Skin epidermis (tissue), 12 donors: ENCODE data around the gene CNRIP1.
"Not testable (repeated sequence)": the region's sequence is repeated elsewhere in the genome, so short reads cannot be mapped to it uniquely, and the experiment has no call there.

Experiments used
- H3K27ac ChIP-seq, 21 experiments: fragments of 200-600 bp; sonication (generic) in 11 of 21; one replicate each; pipeline ENCODE4 v1.5.0; 2020; ENCODE audit warnings: mild to moderate bottlenecking in 3 of 21, inconsistent platforms in 2 of 21, moderate library complexity in 2 of 21
- H3K4me3 ChIP-seq, 7 experiments: fragments of 200-600 bp; sonication (generic) in 2 of 7; one replicate each; pipeline ENCODE4 v1.5.0; 2020; ENCODE audit warnings: inconsistent platforms in 2 of 7, mild to moderate bottlenecking in 2 of 7, moderate library complexity in 1 of 7

Gene CNRIP1

GRCh38 chr2:68342470-68342869 is 22.7 kb upstream of the CNRIP1 start:
- Histone ChIP-seq H3K27ac (no peak overlapping the region), H3K4me3 (no peak overlapping the region)

GRCh38 chr2:68341583-68341982 is 21.8 kb upstream of the CNRIP1 start:
- H3K27ac ChIP-seq = no peak overlapping the region
- H3K4me3 ChIP-seq = no peak overlapping the region

GRCh38 chr2:68341062-68341329 is 21.2 kb upstream of the CNRIP1 start:
- Histone ChIP-seq H3K27ac (no peak overlapping the region), H3K4me3 (no peak overlapping the region)

GRCh38 chr2:68340226-68341061 is 20.7 kb upstream of the CNRIP1 start:
- H3K4me3 ChIP-seq = no peak overlapping the region
- H3K27ac ChIP-seq = no peak overlapping the region

GRCh38 chr2:68336192-68336591 is 16.4 kb upstream of the CNRIP1 start:
- Histone ChIP-seq H3K4me3 (no peak overlapping the region), H3K27ac (no peak overlapping the region)

- Histone ChIP-seq H3K27ac (no peak overlapping the region), H3K4me3 (no peak overlapping the region)
Observed at GRCh38 chr2:68333931-68334330, 14.2 kb upstream of the CNRIP1 start.

- H3K4me3 ChIP-seq = no peak overlapping the region
Observed at GRCh38 chr2:68333009-68333408, 13.3 kb upstream of the CNRIP1 start.

GRCh38 chr2:68330691-68331090 is 10.9 kb upstream of the CNRIP1 start:
- H3K27ac ChIP-seq = no peak overlapping the region
- H3K4me3 ChIP-seq = no peak overlapping the region

More at GRCh38 chr2:68333009-68333408, 13.3 kb upstream of the CNRIP1 start:
- H3K27ac ChIP-seq = no peak overlapping the region

- Histone ChIP-seq H3K4me3 (no peak overlapping the region), H3K27ac (no peak overlapping the region)
Observed at GRCh38 chr2:68328901-68329300, 9.2 kb upstream of the CNRIP1 start.

- Histone ChIP-seq H3K27ac (no peak overlapping the region), H3K4me3 (no peak overlapping the region)
Observed at GRCh38 chr2:68325056-68325455, 5.3 kb upstream of the CNRIP1 start.

- Histone ChIP-seq H3K27ac (peak overlapping the region in 19 of 21 experiments; percentile 76 to 95 (median 88)), H3K4me3 (peak overlapping the region; percentile 40 to 72 (median 48))
Observed at GRCh38 chr2:68320118-68320641, 431 bp upstream of the CNRIP1 start.

GRCh38 chr2:68318914-68319397 is 793 bp downstream of the CNRIP1 start:
- Histone ChIP-seq H3K27ac (peak overlapping the region; percentile 72 to 95 (median 87)), H3K4me3 (peak overlapping the region; percentile 40 to 72 (median 48))

GRCh38 chr2:68317971-68318913 is 1.5 kb downstream of the CNRIP1 start:
- H3K4me3 ChIP-seq = peak overlapping the region; percentile 40 to 72 (median 48)
- peak overlapping the region in 20 of 21 experiments; percentile 8 to 95 (median 86) for H3K27ac ChIP-seq

GRCh38 chr2:68316111-68316510 is 3.6 kb downstream of the CNRIP1 start:
- no peak overlapping the region for H3K27ac ChIP-seq

GRCh38 chr2:68311033-68311432 is 8.7 kb downstream of the CNRIP1 start:
- no peak overlapping the region for H3K4me3 ChIP-seq
- no peak overlapping the region for H3K27ac ChIP-seq

More at GRCh38 chr2:68316111-68316510, 3.6 kb downstream of the CNRIP1 start:
- H3K4me3 ChIP-seq = no peak overlapping the region

- Histone ChIP-seq H3K27ac (no peak overlapping the region), H3K4me3 (no peak overlapping the region)
Observed at GRCh38 chr2:68309426-68309825, 10.3 kb downstream of the CNRIP1 start.

GRCh38 chr2:68303902-68304272 is 15.9 kb downstream of the CNRIP1 start:
- H3K4me3 ChIP-seq, H3K27ac ChIP-seq: not testable (repeated sequence)

- Histone ChIP-seq H3K27ac (no peak overlapping the region), H3K4me3 (no peak overlapping the region)
Observed at GRCh38 chr2:68303033-68303901, 16.5 kb downstream of the CNRIP1 start.

GRCh38 chr2:68302281-68302875 is 17.4 kb downstream of the CNRIP1 start:
- Histone ChIP-seq H3K27ac (no peak overlapping the region), H3K4me3 (no peak overlapping the region)
